H9 (cell line): ENCODE results near the gene RFX4. TPM values are rescaled to one million over a fixed set of nuclear protein-coding genes. Genes with fewer than 3 reads are reported as not detected.

ENCODE experiments used
- DNase-seq: peaks from one replicate; pipeline ENCODE4 v3.0.0-alpha.2; 2017
- H2AFZ ChIP-seq: one replicate; pipeline ENCODE4 v1.6.1; 2013; ENCODE audit warnings: mild to moderate bottlenecking, low read length, control low read depth, moderate library complexity
- H2AK5ac ChIP-seq: 2 replicates; pipeline ENCODE4 v1.6.1; 2013; ENCODE audit warnings: low read length, control low read depth, mixed read lengths; ENCODE audit not compliant: insufficient read length
- H2BK120ac ChIP-seq: one replicate; pipeline ENCODE4 v1.6.1; 2013; ENCODE audit warnings: low read depth, mild to moderate bottlenecking, low read length, control low read depth, inconsistent platforms; ENCODE audit not compliant: poor library complexity, severe bottlenecking
- H2BK12ac ChIP-seq: 2 replicates; pipeline ENCODE4 v1.6.1; 2013; ENCODE audit warnings: low read length, control low read depth, mixed read lengths, low read depth; ENCODE audit not compliant: insufficient read length
- H2BK15ac ChIP-seq: 2 replicates; pipeline ENCODE4 v1.6.1; 2013; ENCODE audit warnings: low read depth, low read length, control low read depth
- H2BK20ac ChIP-seq: one replicate; pipeline ENCODE4 v1.6.1; 2013; ENCODE audit warnings: low read depth, mild to moderate bottlenecking, low read length, control low read depth, inconsistent platforms; ENCODE audit not compliant: poor library complexity, severe bottlenecking
- H2BK5ac ChIP-seq: 2 replicates; pipeline ENCODE4 v1.6.1; 2013; ENCODE audit warnings: low read length, control low read depth, mixed read lengths; ENCODE audit not compliant: insufficient read length
- H3K14ac ChIP-seq: 2 replicates; pipeline ENCODE4 v1.6.1; 2013; ENCODE audit warnings: low read length, control low read depth; ENCODE audit not compliant: insufficient read depth
- H3K18ac ChIP-seq: 2 replicates; pipeline ENCODE4 v1.6.1; 2013; ENCODE audit warnings: low read depth, mild to moderate bottlenecking, mixed read lengths, low read length, control low read depth; ENCODE audit not compliant: insufficient read length
- H3K23ac ChIP-seq: 2 replicates; pipeline ENCODE4 v1.6.1; 2013; ENCODE audit warnings: low read length, control low read depth, mixed read lengths, low read depth; ENCODE audit not compliant: insufficient read length
- H3K23me2 ChIP-seq: 2 replicates; pipeline ENCODE4 v1.6.1; 2013; ENCODE audit warnings: low read depth, mild to moderate bottlenecking, mixed read lengths, low read length, control low read depth; ENCODE audit not compliant: insufficient read length, poor library complexity, severe bottlenecking
- H3K27ac ChIP-seq: 2 replicates; pipeline ENCODE4 v1.5.1; 2013; ENCODE audit warnings: low read length, control low read depth, mixed read lengths, low read depth; ENCODE audit not compliant: insufficient read length
- H3K27me3 ChIP-seq: 2 replicates; pipeline ENCODE4 v1.6.1; 2013; ENCODE audit warnings: low read length, control low read depth, inconsistent platforms; ENCODE audit not compliant: insufficient read depth
- H3K4ac ChIP-seq: 2 replicates; pipeline ENCODE4 v1.6.1; 2013; ENCODE audit warnings: low read depth, mild to moderate bottlenecking, control low read depth, inconsistent platforms, low read length, moderate library complexity
- H3K4me1 ChIP-seq: 2 replicates; pipeline ENCODE4 v1.6.1; 2013; ENCODE audit warnings: low read length, control low read depth, inconsistent platforms; ENCODE audit not compliant: insufficient read depth
- H3K4me2 ChIP-seq: 2 replicates; pipeline ENCODE4 v1.6.1; 2013; ENCODE audit warnings: low read length, control low read depth, mixed read lengths; ENCODE audit not compliant: insufficient read length, insufficient read depth
- H3K56ac ChIP-seq: 2 replicates; pipeline ENCODE4 v1.6.1; 2013; ENCODE audit warnings: low read depth, mild to moderate bottlenecking, mixed read lengths, low read length, control low read depth; ENCODE audit not compliant: insufficient read length
- H3K79me1 ChIP-seq: 2 replicates; pipeline ENCODE4 v1.6.1; 2013; ENCODE audit warnings: low read depth, mild to moderate bottlenecking, moderate library complexity, low read length, control low read depth, inconsistent platforms; ENCODE audit not compliant: insufficient read depth, poor library complexity, severe bottlenecking
- H3K79me2 ChIP-seq: 2 replicates; pipeline ENCODE4 v1.6.1; 2013; ENCODE audit warnings: low read length, control low read depth, inconsistent platforms; ENCODE audit not compliant: insufficient read depth
- H3K9ac ChIP-seq: 2 replicates; pipeline ENCODE4 v1.6.1; 2013; ENCODE audit warnings: low read length, control low read depth, mixed read lengths; ENCODE audit not compliant: insufficient read length; ENCODE audit errors: extremely low read depth
- H3K9me3 ChIP-seq: one replicate; pipeline ENCODE4 v1.6.1; 2013; ENCODE audit warnings: low read depth, low read length, inconsistent platforms; ENCODE audit not compliant: control insufficient read depth
- H3T11ph ChIP-seq: one replicate; pipeline ENCODE4 v1.6.1; 2013; ENCODE audit warnings: mild to moderate bottlenecking, low read length, control low read depth, inconsistent platforms
- H4K20me1 ChIP-seq: one replicate; pipeline ENCODE4 v1.6.1; 2013; ENCODE audit not compliant: control insufficient read depth, insufficient read length, insufficient read depth
- H4K5ac ChIP-seq: 2 replicates; pipeline ENCODE4 v1.6.1; 2013; ENCODE audit warnings: low read depth, mild to moderate bottlenecking, mixed read lengths, low read length, control low read depth; ENCODE audit not compliant: insufficient read length
- H4K8ac ChIP-seq: replicated peaks from 2 replicates; pipeline ENCODE4 v1.6.1; 2013; ENCODE audit warnings: low read length, control low read depth, mixed read lengths, low read depth; ENCODE audit not compliant: insufficient read length
- H4K91ac ChIP-seq: 2 replicates; pipeline ENCODE4 v1.6.1; 2013; ENCODE audit warnings: low read depth, mild to moderate bottlenecking, moderate library complexity, mixed read lengths, low read length, control low read depth; ENCODE audit not compliant: insufficient read length
- H3K27ac Mint-ChIP-seq, 3 experiments: 2 replicates in 2 of 3; 3 replicates in 1 of 3; pipeline ENCODE4 v1.8.0; 2020 to 2021; ENCODE audit warnings: mixed read lengths in 3 of 3, mild to moderate bottlenecking in 1 of 3, moderate library complexity in 1 of 3
- H3K27me3 Mint-ChIP-seq: 2 replicates; pipeline ENCODE4 v1.8.0; 2021; ENCODE audit warnings: low read depth, mild to moderate bottlenecking, moderate library complexity, mixed read lengths
- H3K36me3 Mint-ChIP-seq, 3 experiments: 2 replicates in 2 of 3; 3 replicates in 1 of 3; pipeline ENCODE4 v1.8.0; 2020 to 2021; ENCODE audit warnings: low read depth in 3 of 3, mixed read lengths in 3 of 3; ENCODE audit not compliant: insufficient read depth in 1 of 3
- H3K4me1 Mint-ChIP-seq, 2 experiments: 2 replicates each; pipeline ENCODE4 v1.8.0; 2020; ENCODE audit warnings: mixed read lengths in 2 of 2
- H3K4me3 Mint-ChIP-seq, 2 experiments: 2 replicates in 1 of 2; 3 replicates in 1 of 2; pipeline ENCODE4 v1.8.0; 2020 to 2021; ENCODE audit warnings: mild to moderate bottlenecking in 2 of 2, mixed read lengths in 2 of 2, moderate library complexity in 1 of 2
- H3K9me3 Mint-ChIP-seq, 2 experiments: 2 replicates in 1 of 2; 3 replicates in 1 of 2; pipeline ENCODE4 v1.8.0; 2020; ENCODE audit warnings: mild to moderate bottlenecking in 2 of 2, mixed read lengths in 2 of 2, moderate library complexity in 1 of 2
- CTCF ChIP-seq: fragments of 200-600 bp; sonication (generic); conservative IDR thresholded peaks from 3 replicates; pipeline ENCODE4 v1.8.0; 2021; ENCODE audit warnings: antibody characterized with exemption, mild to moderate bottlenecking
- WGBS: extraction: QIAGEN DNeasy Blood & Tissue Kit; methylation state at CpG from one replicate; pipeline ENCODE4 v1.1.7; 2013; ENCODE audit warnings: missing lambda C conversion rate, low lambda C conversion rate, mixed read lengths; ENCODE audit not compliant: insufficient read length; ENCODE audit errors: extremely low coverage; 5-methylcytosine and 5-hydroxymethylcytosine counted together
- total RNA-seq: library from RNA; stranded (reverse); gene quantifications from 2 replicates; pipeline ENCODE4 v1.2.1, GENCODE V29; 2021

The RFX4 gene
- total RNA-seq, 1 experiment from 2014 or later: 0.57 TPM

GRCh38 chr12:106717673-106718072 is 134.9 kb downstream of the RFX4 start:
- Mint-ChIP-seq H3K9me3 (no peaks in the 10 kb centered on the region), H3K27ac (no peak overlapping the region), H3K27me3 (peaks cover 2% of the 10 kb centered on the region), H3K4me1 (peaks cover 10 to 22% of the 10 kb centered on the region in 2 experiments), H3K36me3 (no peaks in the 10 kb centered on the region; a peak in 1 of 7 replicates), H3K4me3 (no peak overlapping the region)
- Histone ChIP-seq H3K23me2 (no peaks in the 10 kb centered on the region), H2AK5ac (no peak overlapping the region), H3K4ac (no peak overlapping the region), H3K27me3 (no peaks in the 10 kb centered on the region), H3K14ac (no peak overlapping the region), H2BK120ac (no peak overlapping the region), H2AFZ (no peak overlapping the region), H3K18ac (no peak overlapping the region), H3K4me2 (no peak overlapping the region), H3K9ac (no peak overlapping the region), H3K23ac (no peak overlapping the region), H4K91ac (no peak overlapping the region), H4K8ac (no peak overlapping the region), H3K56ac (no peak overlapping the region), H2BK15ac (no peak overlapping the region), H3K27ac (no peak overlapping the region), H4K20me1 (no peaks in the 10 kb centered on the region), H2BK12ac (no peak overlapping the region), H3K79me2 (no peaks in the 10 kb centered on the region), H4K5ac (no peak overlapping the region), H3T11ph (no peak overlapping the region), H3K79me1 (no peaks in the 10 kb centered on the region), H2BK5ac (no peak overlapping the region), H3K4me1 (no peaks in the 10 kb centered on the region), H3K9me3 (no peaks in the 10 kb centered on the region), H2BK20ac (no peak overlapping the region)
- no peak for DNase-seq
- no CpG with 5 or more reads among the region's 2 CpGs for WGBS
- TF ChIP-seq CTCF: no peak
